Keratinocyte (primary cell): ENCODE measurements around the gene HTD2.

ENCODE experiments used
- CTCF ChIP-seq, 3 experiments: IDR thresholded peaks in 1 of 3; conservative IDR thresholded peaks in 1 of 3; optimal IDR thresholded peaks in 1 of 3; 2 replicates in 2 of 3; 3 replicates in 1 of 3; pipeline versions ENCODE3 to v1.5.1; 2011; ENCODE audit warnings: low read length in 3 of 3, mild to moderate bottlenecking in 3 of 3, moderate library complexity in 2 of 3, control low read depth in 1 of 3, inconsistent platforms in 1 of 3; ENCODE audit not compliant: insufficient read depth in 2 of 3; ENCODE audit errors: extremely low read depth in 1 of 3
- EZH2 ChIP-seq: IDR thresholded peaks from one replicate; pipeline ENCODE4 v1.6.1; 2012; ENCODE audit warnings: inconsistent platforms, mild to moderate bottlenecking, low read length, moderate library complexity

GRCh38 chr3:58260733-58261132 lies 45.6 kb upstream of the HTD2 start:
- no peak for TF ChIP-seq CTCF (optimal IDR thresholded peaks at IDR 0.05 in 1 of 3, IDR thresholded peaks at IDR 0.05 in 1 of 3, conservative IDR thresholded peaks at IDR 0.05 in 1 of 3; ENCODE audit: extremely low read depth in 1 of 3, insufficient read depth in 2 of 3, low read length in 3 of 3)
- no peak for TF ChIP-seq EZH2
